ENCODE results near the gene SNX19. TPM values are rescaled to one million over a fixed set of nuclear protein-coding genes. Genes with fewer than 3 reads are reported as not detected.

Gene SNX19
- total and polyA plus RNA-seq, 12 donors: 13.6 to 102 (median 65.3) TPM

DNA sequence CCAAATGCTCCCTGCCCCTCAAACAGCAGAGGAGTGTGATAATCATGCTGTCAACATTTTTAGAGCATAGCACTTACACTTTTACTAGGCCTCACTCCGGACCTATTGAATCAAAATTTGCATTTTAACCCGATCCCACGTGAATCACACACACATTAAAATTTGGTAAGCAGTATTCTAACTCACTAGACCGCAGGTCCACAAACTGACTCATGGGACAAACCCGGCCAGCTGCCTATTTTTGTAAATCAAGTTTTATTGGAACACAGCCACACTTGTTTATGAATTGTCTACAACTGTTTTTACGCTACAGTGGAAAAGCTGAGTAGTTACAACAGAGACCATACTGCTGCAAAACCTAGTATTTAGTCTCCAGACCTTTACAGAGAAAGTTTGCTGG lies 43.3 kb downstream of the SNX19 start:
- intact Hi-C loops (cut with DNase I): no loop called here
- H3K36me3 ChIP-seq (replicated peaks in 1 of 2): peaks cover 0 to 37% of the 10 kb centered on the region in 2 donors
- peaks cover 0 to 19% of the 10 kb centered on the region in 2 donors for H3K4me1 ChIP-seq (replicated peaks in 1 of 2)
- H3K27ac ChIP-seq: peak overlapping the region in 3 of 5 donors; percentile 13 to 71 (median 69)
- 52 to 60% (median 56%) methylated on average over 6 of the region's 6 CpGs for WGBS, 4 donors
- H3K27me3 ChIP-seq: no peaks in the 10 kb centered on the region
- peak in 5 of 7 donors; percentile 34 to 69 (median 47) for DNase-seq
- H3K4me3 ChIP-seq: no peak overlapping the region
- no peaks in the 10 kb centered on the region for H3K9me3 ChIP-seq (replicated peaks in 1 of 3)
- no peak for TF ChIP-seq POLR2A (IDR thresholded peaks at IDR 0.05)
- TF ChIP-seq, protein P1, sequence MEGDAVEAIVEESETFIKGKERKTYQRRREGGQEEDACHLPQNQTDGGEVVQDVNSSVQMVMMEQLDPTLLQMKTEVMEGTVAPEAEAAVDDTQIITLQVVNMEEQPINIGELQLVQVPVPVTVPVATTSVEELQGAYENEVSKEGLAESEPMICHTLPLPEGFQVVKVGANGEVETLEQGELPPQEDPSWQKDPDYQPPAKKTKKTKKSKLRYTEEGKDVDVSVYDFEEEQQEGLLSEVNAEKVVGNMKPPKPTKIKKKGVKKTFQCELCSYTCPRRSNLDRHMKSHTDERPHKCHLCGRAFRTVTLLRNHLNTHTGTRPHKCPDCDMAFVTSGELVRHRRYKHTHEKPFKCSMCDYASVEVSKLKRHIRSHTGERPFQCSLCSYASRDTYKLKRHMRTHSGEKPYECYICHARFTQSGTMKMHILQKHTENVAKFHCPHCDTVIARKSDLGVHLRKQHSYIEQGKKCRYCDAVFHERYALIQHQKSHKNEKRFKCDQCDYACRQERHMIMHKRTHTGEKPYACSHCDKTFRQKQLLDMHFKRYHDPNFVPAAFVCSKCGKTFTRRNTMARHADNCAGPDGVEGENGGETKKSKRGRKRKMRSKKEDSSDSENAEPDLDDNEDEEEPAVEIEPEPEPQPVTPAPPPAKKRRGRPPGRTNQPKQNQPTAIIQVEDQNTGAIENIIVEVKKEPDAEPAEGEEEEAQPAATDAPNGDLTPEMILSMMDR (IDR thresholded peaks at IDR 0.05): no peak

DNA sequence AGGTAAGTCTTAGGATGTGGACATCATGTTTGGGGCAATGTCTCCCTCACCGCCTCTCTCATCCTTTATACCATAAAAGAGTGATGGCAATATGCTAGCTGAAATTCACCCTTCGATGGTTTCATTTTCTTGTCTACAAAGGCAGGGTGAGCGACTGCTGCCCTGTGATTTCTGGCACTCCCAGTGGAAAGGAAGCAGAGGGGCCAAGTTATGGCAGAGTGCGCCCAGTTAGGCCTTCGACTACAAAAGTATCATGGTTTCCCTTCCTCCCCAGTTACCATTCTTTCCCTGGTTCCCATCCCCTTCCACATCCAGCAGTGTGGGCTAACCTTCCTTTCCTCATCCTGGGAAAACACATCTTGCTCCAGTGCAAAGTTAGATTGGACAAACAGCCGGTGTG lies 43.8 kb downstream of the SNX19 start:
- intact Hi-C loops (cut with DNase I): no loop called here
- TF ChIP-seq, protein P1 (IDR thresholded peaks at IDR 0.05): no peak
- no peak for TF ChIP-seq POLR2A (IDR thresholded peaks at IDR 0.05)

DNA sequence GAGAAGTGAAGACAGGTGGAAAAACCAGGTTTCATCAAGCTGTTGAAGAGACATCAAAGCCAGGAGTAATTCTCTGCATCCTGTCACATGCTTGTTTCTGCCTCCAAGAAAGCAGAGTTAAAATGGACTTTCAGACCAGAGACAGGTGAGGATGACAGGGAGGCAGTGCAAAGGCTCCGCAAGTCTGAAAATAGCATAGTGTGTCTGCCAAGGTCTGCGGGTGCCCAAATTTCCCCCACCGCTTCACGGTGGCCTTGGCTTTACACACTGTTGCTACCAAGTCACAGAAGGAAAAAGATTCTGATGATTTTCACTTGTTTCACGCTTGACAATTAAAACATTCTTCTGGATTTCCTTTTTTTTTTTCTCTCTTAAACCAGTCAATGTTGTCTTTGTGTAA lies 44.2 kb downstream of the SNX19 start:
- Histone ChIP-seq H3K9me3 (replicated peaks in 1 of 3) (no peaks in the 10 kb centered on the region), H3K27me3 (no peaks in the 10 kb centered on the region), H3K4me3 (no peak overlapping the region), H3K36me3 (replicated peaks in 1 of 2) (peaks cover 0 to 28% of the 10 kb centered on the region in 2 donors), H3K4me1 (replicated peaks in 1 of 2) (peaks cover 0 to 19% of the 10 kb centered on the region in 2 donors), H3K27ac (peak overlapping the region in 1 of 5 donors; percentile 71)
- 53 to 71% (median 58%) methylated on average over 5 of the region's 5 CpGs for WGBS, 4 donors
- DNase-seq: peak in 2 of 7 donors; percentile 33 to 35
- TF ChIP-seq, protein P1 (IDR thresholded peaks at IDR 0.05): no peak
- no peak for TF ChIP-seq POLR2A (IDR thresholded peaks at IDR 0.05)
- intact Hi-C loops (cut with DNase I): no loop called here

More for the DNA sequence above, 43.8 kb downstream of the SNX19 start:
- Histone ChIP-seq H3K27ac (peak overlapping the region in 3 of 5 donors; percentile 13 to 71 (median 69)), H3K36me3 (replicated peaks in 1 of 2) (peaks cover 0 to 32% of the 10 kb centered on the region in 2 donors), H3K9me3 (replicated peaks in 1 of 3) (no peaks in the 10 kb centered on the region), H3K4me1 (replicated peaks in 1 of 2) (peaks cover 0 to 19% of the 10 kb centered on the region in 2 donors), H3K27me3 (no peaks in the 10 kb centered on the region), H3K4me3 (no peak overlapping the region)
- WGBS, 4 donors: 77 to 93% (median 86%) methylated on average over 6 of the region's 6 CpGs
- DNase-seq: no peak

DNA sequence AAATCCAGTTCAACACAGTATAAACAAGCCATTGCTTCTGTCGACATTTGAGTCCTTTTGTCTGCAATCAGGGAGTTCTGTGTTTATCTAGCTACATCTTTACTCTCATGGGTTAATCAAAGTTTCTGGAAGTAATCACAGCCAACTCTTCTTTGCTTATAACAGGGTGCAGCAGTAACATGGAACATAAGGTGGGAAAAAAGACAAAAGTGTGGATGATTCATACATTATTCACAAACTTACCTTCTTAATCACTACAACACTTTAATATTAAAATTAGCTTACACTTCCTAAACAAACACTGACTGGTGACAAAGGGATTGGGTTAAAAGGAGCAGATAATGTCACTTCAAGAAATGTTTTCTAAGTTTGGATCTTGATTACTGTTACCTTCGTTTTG lies 44.7 kb downstream of the SNX19 start:
- Histone ChIP-seq H3K27me3 (no peaks in the 10 kb centered on the region), H3K4me1 (replicated peaks in 1 of 2) (peaks cover 0 to 19% of the 10 kb centered on the region in 2 donors), H3K27ac (no peak overlapping the region), H3K9me3 (replicated peaks in 1 of 3) (no peaks in the 10 kb centered on the region), H3K4me3 (no peak overlapping the region), H3K36me3 (replicated peaks in 1 of 2) (peaks cover 0 to 23% of the 10 kb centered on the region in 2 donors)
- 68 to 83% (median 70%) methylated on average over 2 of the region's 2 CpGs for WGBS, 4 donors
- intact Hi-C loops (cut with DNase I): no loop called here
- TF ChIP-seq, protein P1 (IDR thresholded peaks at IDR 0.05): no peak
- DNase-seq: no peak

All from adrenal gland (tissue), 12 donors.